Measurements from ENCODE around the gene TAS2R10.
"Not testable (repeated sequence)": the region's sequence is repeated elsewhere in the genome, so short reads cannot be mapped to it uniquely, and the experiment has no call there.

TAS2R10 gene

GRCh38 chr12:10826258-10826657 lies at the start of gene TAS2R10:
Gene TAS2R10 (minus strand): TSS chr12:10826358. CDS start chr12:10826269, 89 bp downstream.
- DNase-seq (ENCODE audit: low spot score): no peak

- DNase-seq (ENCODE audit: low spot score): no peak
Observed at GRCh38 chr12:10873378-10873777, 47.2 kb upstream of the TAS2R10 start.

GRCh38 chr12:10867381-10867780 lies 41.2 kb upstream of the TAS2R10 start:
- DNase-seq (ENCODE audit: low spot score): no peak

GRCh38 chr12:10863512-10864218 lies 37.5 kb upstream of the TAS2R10 start:
- DNase-seq (ENCODE audit: low spot score): no peak

GRCh38 chr12:10861366-10861765 lies 35.2 kb upstream of the TAS2R10 start:
- DNase-seq (ENCODE audit: low spot score): no peak

GRCh38 chr12:10855807-10856206 lies 29.6 kb upstream of the TAS2R10 start:
- DNase-seq (ENCODE audit: low spot score): no peak

- no peak for DNase-seq (ENCODE audit: low spot score)
Observed at GRCh38 chr12:10853776-10854175, 27.6 kb upstream of the TAS2R10 start.

- no peak for DNase-seq (ENCODE audit: low spot score)
Observed at GRCh38 chr12:10851243-10851858, 25.2 kb upstream of the TAS2R10 start.

GRCh38 chr12:10849425-10849878 lies 23.3 kb upstream of the TAS2R10 start, which contains the start of gene PRR4:
Gene PRR4 (minus strand): TSS chr12:10849475. CDS start chr12:10849437, 38 bp downstream.
- DNase-seq (ENCODE audit: low spot score): no peak

- no peak for DNase-seq (ENCODE audit: low spot score)
Observed at GRCh38 chr12:10847744-10848143, 21.6 kb upstream of the TAS2R10 start.

- no peak for DNase-seq (ENCODE audit: low spot score)
Observed at GRCh38 chr12:10842862-10843261, 16.7 kb upstream of the TAS2R10 start.

- DNase-seq (ENCODE audit: low spot score): no peak
Observed at GRCh38 chr12:10838461-10838860, 12.3 kb upstream of the TAS2R10 start.

- no peak for DNase-seq (ENCODE audit: low spot score)
Observed at GRCh38 chr12:10829994-10830393, 3.8 kb upstream of the TAS2R10 start.

- no peak for DNase-seq (ENCODE audit: low spot score)
Observed at GRCh38 chr12:10824957-10825356, 1.2 kb downstream of the TAS2R10 start.

- no peak for DNase-seq (ENCODE audit: low spot score)
Observed at GRCh38 chr12:10811883-10812536, 14.1 kb downstream of the TAS2R10 start.

- DNase-seq (ENCODE audit: low spot score): no peak
Observed at GRCh38 chr12:10810068-10810467, 16.1 kb downstream of the TAS2R10 start, which contains the start of gene TAS2R9. Gene TAS2R9 (minus strand): TSS chr12:10810168. CDS start chr12:10810075, 93 bp downstream.

GRCh38 chr12:10807186-10807585 lies 19.0 kb downstream of the TAS2R10 start, which contains the start of gene TAS2R8:
Gene TAS2R8 (minus strand): TSS chr12:10807286. CDS start chr12:10806980, 306 bp downstream.
- no peak for DNase-seq (ENCODE audit: low spot score)

GRCh38 chr12:10802587-10802986 lies 23.6 kb downstream of the TAS2R10 start, which contains the start of gene TAS2R7:
Gene TAS2R7 (minus strand): TSS chr12:10802627. CDS start chr12:10802570, 57 bp downstream.
- DNase-seq (ENCODE audit: low spot score): no peak

- DNase-seq (ENCODE audit: low spot score): no peak
Observed at GRCh38 chr12:10801741-10802140, 24.4 kb downstream of the TAS2R10 start.

GRCh38 chr12:10794222-10794621 lies 31.9 kb downstream of the TAS2R10 start:
- DNase-seq (ENCODE audit: low spot score): no peak

- DNase-seq (ENCODE audit: low spot score): not testable (repeated sequence)
Observed at GRCh38 chr12:10791769-10792168, 34.4 kb downstream of the TAS2R10 start.

- no peak for DNase-seq (ENCODE audit: low spot score)
Observed at GRCh38 chr12:10783252-10783651, 42.9 kb downstream of the TAS2R10 start.

GRCh38 chr12:10779103-10779502 lies 47.1 kb downstream of the TAS2R10 start:
- no peak for DNase-seq (ENCODE audit: low spot score)
